ENCODE measurements around the gene ECE2.

The ECE2 gene

GRCh38 chr3:184315871-184316661 is 40.2 kb downstream of the ECE2 start:
- DNase-seq: no peak

- DNase-seq: no peak
Observed at GRCh38 chr3:184316792-184317191, 41.0 kb downstream of the ECE2 start.

- DNase-seq: no peak
Observed at GRCh38 chr3:184317201-184317600, 41.4 kb downstream of the ECE2 start.

- peak; percentile 93 for DNase-seq
Observed at GRCh38 chr3:184320104-184320445, 44.3 kb downstream of the ECE2 start.

GRCh38 chr3:184321666-184322065 is 45.8 kb downstream of the ECE2 start:
- no peak for DNase-seq

- DNase-seq: no peak
Observed at GRCh38 chr3:184322731-184323487, 47.1 kb downstream of the ECE2 start.

GRCh38 chr3:184323696-184324095 is 47.9 kb downstream of the ECE2 start:
- no peak for DNase-seq

- DNase-seq: no peak
Observed at GRCh38 chr3:184325269-184325668, 49.4 kb downstream of the ECE2 start.

- no peak for DNase-seq
Observed at GRCh38 chr3:184325715-184326369, 50.0 kb downstream of the ECE2 start.

- no peak for DNase-seq
Observed at GRCh38 chr3:184327171-184327570, 51.3 kb downstream of the ECE2 start.

GRCh38 chr3:184328516-184328915 is 52.7 kb downstream of the ECE2 start:
- no peak for DNase-seq

GRCh38 chr3:184332370-184333090 is 56.7 kb downstream of the ECE2 start:
- peak; percentile 94 for DNase-seq

- DNase-seq: no peak
Observed at GRCh38 chr3:184333190-184333589, 57.4 kb downstream of the ECE2 start.

- DNase-seq: no peak
Observed at GRCh38 chr3:184333700-184334099, 57.9 kb downstream of the ECE2 start.

GRCh38 chr3:184334470-184335158 is 58.8 kb downstream of the ECE2 start:
- peak; percentile 26 for DNase-seq

- DNase-seq: peak; percentile 20
Observed at GRCh38 chr3:184335291-184335660, 59.5 kb downstream of the ECE2 start.

GRCh38 chr3:184335661-184336546 is 60.1 kb downstream of the ECE2 start:
- peak; percentile 70 for DNase-seq

- no peak for DNase-seq
Observed at GRCh38 chr3:184336547-184337398, 61.0 kb downstream of the ECE2 start.

- no peak for DNase-seq
Observed at GRCh38 chr3:184337399-184337714, 61.5 kb downstream of the ECE2 start, which contains the start of gene FAM131A. Gene FAM131A, plus strand, starts transcription at chr3:184337600. Its CDS starts 31 bp downstream, at chr3:184337631.

- no peak for DNase-seq
Observed at GRCh38 chr3:184337981-184338380, 62.2 kb downstream of the ECE2 start.

GRCh38 chr3:184338511-184338945 is 62.7 kb downstream of the ECE2 start:
- no peak for DNase-seq

Data from NCI-H226 (cell line).